Activated gamma-delta T cell treated with Interleukin-2 at 50 U/mL for 16 hours (primary cell): Measurements from ENCODE around the gene TTLL1.
A peak's percentile ranks its signal among the peaks of the same experiment; 100 is the strongest.
"Not testable (repeated sequence)": the region's sequence is repeated elsewhere in the genome, so short reads cannot be mapped to it uniquely, and the experiment has no call there.

Experiments used
- DNase-seq: peaks from one replicate; pipeline ENCODE4 v3.0.0-alpha.2; 2020

TTLL1 gene

DNA sequence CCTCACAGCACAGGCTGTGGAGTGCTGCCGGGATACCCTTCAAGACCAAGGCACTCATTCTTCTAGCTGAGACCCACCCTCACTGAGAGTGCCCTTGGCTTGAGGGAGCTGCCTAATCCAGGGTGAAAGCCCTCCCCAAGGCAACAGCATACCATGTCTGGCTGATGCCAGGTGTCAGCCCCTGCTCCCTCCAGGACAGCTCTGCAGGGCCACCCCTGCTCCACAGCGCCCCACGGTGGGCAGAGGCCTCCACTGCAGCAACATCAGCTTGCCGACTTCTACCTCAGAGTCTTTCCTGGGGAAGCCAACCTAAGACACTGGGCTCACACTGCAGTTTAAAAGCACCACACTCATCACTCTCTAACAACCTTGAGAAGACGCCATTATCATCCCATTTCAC, 29.0 kb downstream of the TTLL1 start:
- no peak for DNase-seq

DNA sequence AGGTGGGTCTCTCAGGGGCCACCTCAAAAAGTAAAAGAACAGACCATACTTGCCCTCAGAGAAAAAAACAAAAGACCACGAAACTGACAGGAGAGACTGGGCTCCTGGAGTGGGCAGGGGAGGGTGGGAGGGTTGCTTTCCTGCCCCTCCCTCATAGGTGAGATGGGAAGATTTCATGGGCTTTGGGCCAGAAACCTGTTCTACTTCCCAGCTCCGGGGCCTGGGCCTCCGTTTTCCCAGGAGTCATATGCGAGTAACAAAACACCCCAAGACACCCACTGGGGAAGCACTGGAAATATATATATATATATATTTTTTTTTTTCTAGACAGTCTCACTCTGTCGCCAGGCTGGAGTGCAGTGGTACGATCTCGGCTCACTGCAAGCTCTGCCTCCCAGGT, 31.6 kb downstream of the TTLL1 start:
- no peak for DNase-seq

DNA sequence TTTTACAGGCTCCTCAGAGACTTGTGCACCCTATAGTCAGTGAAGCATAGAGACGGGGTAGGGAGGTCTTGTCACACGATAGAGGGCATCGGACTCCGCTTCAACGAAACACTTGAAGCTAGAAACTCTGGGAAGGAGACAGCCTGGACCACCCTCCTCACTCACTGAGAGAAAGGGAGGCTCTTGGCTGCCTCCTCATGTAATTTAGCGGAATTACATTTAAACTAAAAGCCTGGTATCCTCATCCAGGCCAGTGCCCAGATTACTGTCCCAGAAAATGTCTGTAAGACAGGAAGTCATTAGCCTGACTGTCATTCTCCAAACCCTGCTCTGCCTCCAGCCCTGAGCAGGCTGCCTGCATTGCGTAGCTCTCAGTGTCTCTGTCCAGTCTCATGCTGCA, 36.0 kb downstream of the TTLL1 start:
- no peak for DNase-seq

DNA sequence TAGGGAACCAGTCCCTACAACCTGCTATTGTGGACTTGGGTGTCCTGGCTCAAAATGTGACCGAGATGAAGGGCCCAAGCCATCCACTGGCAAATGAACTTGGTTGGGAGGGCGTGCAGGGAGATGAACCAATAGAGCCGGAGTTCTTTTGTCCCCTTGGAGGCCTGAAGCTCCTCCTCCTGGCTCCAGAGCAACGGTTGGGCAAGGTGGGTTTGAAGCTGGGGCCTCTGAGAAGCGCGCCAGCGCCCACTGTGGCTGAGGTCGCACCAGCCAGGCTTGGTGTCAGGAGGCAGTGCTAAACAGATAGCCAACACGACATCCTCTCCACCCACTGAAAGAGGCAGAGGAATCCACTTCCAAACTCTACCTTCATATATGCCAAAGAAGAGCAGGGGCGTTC, 38.2 kb downstream of the TTLL1 start:
- no peak for DNase-seq

GRCh38 chr22:43047605-43048004, 41.6 kb downstream of the TTLL1 start:
- DNase-seq, result no peak

- no peak for DNase-seq
Measured at GRCh38 chr22:43044290-43044712, 44.9 kb downstream of the TTLL1 start.

GRCh38 chr22:43042101-43042780, 47.0 kb downstream of the TTLL1 start:
- DNase-seq, result no peak

DNA sequence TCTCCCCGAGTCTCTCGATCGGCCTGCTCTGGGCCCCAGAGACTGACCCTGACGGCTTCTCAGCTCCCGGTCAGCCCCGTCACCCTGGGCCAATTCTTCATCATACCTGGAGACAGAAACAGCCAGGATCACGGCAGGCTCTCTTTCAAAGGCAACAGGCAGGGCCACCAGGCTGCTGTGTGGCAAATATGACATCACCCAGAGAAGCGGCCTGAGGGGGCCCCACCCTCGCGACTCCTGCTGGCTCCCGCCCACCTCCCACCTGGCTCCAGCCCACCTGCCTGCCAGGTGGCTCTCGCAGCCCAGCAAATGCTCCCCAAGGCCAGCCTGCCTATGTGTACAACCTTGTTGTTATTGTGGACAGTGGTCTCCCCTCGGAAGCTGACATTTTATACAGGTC, 49.4 kb downstream of the TTLL1 start:
- no peak for DNase-seq

DNA sequence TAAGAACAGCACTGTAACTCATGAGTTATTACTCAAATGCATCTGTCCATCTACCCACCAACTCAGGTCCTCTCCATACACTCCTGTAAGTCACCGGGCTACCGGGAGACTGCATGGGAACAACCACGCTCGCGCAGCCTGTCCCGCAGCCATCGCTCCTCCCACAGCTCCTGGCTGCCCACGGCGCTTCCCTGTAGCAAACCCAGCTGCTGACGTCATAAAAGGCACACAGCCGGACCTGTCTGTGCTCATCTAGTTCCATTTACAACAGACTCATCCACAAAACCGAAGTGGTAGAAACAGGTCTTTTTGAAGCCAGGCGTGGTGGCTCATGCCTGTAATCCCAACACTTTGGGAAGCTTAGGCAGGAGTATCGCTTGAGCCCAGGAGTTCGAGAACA, 50.9 kb downstream of the TTLL1 start:
- DNase-seq, result no peak

- no peak for DNase-seq
Measured at GRCh38 chr22:43036282-43036829, 52.8 kb downstream of the TTLL1 start.

DNA sequence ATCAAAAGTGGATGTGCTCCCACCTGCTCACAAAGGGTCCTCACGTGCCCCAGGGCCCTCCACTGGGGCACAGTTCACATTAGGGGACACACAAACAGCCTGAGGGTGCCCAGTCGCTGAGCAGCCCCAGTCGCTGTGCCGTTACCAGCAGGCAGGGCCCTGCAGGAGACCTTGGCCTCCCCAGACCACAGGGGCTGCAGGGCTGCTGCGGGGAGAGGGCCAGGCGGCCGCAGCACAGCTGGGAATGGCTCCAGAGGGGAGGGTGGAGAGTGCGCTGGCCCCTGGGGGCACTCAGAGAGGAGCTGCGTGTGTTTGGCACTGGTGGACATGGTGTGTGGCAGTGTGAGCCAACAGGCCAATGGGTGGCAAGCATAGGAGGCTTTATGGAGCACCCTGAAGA, 53.9 kb downstream of the TTLL1 start:
- no peak for DNase-seq

GRCh38 chr22:43031617-43032016, 57.6 kb downstream of the TTLL1 start:
- DNase-seq, result no peak

DNA sequence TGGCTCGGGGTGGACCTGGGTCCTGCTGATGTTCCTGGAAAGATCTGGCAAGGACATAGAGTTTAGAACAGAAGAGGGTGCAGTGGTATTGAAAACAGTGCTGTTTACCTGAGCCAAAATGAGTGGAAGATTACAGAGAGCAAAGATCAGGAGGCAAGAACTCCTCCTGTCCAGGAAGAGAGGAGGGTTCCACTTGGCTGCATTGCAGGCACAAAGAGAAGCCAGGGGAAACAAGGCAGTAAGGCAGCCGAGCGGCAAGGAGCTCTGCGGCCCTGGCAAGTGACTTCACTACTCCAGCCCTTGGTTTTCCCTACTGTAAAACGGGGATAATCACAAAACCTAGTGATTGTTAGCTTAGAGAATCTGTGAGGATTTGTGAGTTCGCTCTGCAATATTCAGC, 70.6 kb downstream of the TTLL1 start:
- no peak for DNase-seq

- DNase-seq, result no peak
Measured at GRCh38 chr22:43017525-43018460, 71.4 kb downstream of the TTLL1 start.

DNA sequence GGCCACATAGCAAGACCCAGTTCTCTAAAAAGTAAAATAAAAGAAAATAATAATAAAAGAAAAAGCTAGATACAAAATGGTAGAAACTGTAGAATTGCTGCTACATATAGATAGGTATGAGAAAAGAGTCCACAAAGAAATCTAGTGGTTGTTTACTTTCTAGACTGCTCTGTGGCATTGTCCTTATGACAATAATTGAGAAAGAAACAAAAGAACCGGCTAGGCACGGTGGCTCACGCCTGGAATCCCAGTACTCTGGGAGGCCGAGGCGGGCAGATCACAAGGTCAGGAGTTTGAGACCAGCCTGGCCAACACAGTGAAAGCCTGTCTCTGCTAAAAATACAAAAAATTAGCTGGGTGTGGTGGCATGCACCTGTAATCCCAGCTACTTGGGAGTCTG, 73.0 kb downstream of the TTLL1 start:
- DNase-seq, result not testable (repeated sequence)

DNA sequence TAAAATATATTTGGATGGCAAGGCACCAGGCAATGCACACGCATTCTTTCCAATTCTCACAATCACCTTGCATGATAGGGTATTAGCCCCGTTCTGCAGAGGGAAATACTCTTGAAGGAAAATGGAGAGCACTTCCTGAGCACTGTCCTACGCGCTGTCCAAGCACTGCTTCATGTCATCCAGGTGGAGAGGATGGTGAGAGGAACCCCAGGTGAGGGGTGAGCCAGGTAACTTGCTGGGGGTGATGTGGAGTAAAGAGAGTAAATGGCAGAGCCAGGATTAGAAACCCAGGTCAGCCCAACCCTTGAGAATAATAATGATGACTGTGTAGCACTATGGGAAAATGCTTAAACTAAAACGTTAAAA, 73.5 kb downstream of the TTLL1 start:
- no peak for DNase-seq

GRCh38 chr22:43014869-43015676, 74.1 kb downstream of the TTLL1 start, which contains the start of gene PACSIN2:
PACSIN2 (minus strand) TSS chr22:43015149; CDS start chr22:42912080, 103,069 bp downstream.
- peak; percentile 99 for DNase-seq

DNA sequence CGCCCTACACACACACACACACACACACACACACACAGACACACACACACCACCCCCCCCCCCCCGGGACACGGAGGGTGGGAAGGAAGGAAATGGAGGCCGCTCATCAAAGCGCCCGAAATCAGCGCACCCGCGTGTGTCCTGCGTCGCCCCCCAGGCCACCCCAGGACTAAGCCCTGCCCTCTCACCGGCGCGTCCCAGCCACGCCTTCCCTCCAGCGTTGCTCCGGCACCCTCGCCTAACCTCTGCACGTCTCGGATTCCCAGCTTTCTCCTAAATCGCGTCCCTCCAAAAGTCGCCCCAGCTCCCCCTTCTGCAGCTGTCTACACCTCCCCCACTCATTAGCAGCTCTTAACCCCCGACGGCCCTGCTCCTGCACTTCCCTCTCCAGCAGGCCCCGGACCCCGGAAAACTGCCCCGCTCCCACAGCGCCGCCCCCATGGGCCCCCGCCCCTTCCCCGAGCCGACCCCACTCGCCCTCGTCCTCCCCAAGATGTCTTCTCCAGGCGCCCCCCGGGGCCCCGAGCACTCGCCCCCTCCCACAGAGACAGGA, 74.8 kb downstream of the TTLL1 start:
- DNase-seq, result peak; percentile 22

- peak; percentile 10 for DNase-seq
Measured at GRCh38 chr22:43013355-43014315, 75.6 kb downstream of the TTLL1 start.

DNA sequence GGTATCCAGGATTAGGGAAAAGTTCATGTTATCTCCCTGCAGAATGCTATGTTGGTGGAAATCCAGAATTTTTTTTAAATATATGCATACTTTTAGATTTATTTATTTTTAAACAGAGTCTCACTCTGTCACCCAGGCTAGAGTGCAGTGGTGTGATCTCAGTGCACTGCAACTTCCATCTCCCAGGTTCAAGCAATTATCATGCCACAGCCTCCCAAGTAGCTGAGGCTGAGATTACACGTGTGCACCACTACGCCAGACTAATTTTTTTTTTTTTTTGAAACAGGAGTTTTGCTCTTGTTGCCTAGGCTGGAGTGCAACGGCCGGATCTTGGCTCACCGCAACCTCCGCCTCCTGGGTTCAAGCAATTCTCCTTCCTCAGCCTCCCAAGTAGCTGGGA, 76.8 kb downstream of the TTLL1 start:
- DNase-seq, result no peak

DNA sequence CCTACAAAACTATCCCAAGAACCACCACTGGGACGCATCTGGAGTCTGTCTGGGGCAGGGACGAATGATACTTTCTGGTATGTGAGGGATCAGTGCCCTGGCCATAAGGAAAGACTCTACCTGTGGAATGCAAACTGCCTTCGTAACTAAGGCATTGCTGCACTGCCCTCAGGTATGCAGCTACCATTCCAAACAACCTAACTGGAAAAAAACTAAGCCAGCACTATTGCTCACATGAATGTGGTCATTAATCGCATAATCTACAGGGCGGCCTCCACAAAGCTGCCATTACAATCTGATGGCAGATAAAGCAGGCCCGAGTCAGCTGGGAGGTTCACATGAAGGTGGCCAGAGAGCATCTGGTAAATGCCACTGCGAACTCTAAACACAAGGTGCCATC, 78.1 kb downstream of the TTLL1 start:
- DNase-seq, result no peak

DNA sequence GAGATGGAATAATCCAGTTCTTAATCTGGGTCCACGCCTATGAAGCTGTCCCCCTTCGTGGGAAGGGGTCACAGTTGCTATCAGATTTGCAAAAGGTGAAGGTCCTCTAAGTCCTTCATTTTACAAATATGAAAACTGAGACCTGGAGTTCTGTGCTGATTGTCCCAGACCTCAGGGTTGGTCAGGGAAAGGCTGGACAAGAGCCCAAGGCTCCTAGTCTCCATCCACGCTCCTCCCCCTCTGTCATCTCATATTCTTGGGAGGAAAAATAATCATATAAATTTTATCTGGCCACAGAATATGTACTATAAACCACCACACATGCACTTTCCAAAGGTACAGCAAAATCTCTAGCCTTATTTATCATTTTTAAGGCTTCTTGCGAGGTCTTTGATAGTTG, 79.7 kb downstream of the TTLL1 start:
- DNase-seq, result no peak
